OCI-LY7 (cell line): ENCODE measurements around the gene RBL1.

Experiments
- CTCF ChIP-seq: fragments of 200-600 bp; sonication (generic); conservative IDR thresholded peaks from 2 replicates; pipeline ENCODE4 v1.5.1; 2014; ENCODE audit warnings: mild to moderate bottlenecking, antibody characterized with exemption, low read length, moderate library complexity, mixed read lengths
- EZH2phosphoT487 ChIP-seq: fragments of 200-600 bp; sonication (generic); IDR thresholded peaks from 2 replicates; pipeline ENCODE4 v1.6.1; 2018; ENCODE audit warnings: low read depth, borderline replicate concordance, mild to moderate bottlenecking, mixed run types, antibody characterized with exemption, low read length, moderate library complexity, mixed read lengths

DNA sequence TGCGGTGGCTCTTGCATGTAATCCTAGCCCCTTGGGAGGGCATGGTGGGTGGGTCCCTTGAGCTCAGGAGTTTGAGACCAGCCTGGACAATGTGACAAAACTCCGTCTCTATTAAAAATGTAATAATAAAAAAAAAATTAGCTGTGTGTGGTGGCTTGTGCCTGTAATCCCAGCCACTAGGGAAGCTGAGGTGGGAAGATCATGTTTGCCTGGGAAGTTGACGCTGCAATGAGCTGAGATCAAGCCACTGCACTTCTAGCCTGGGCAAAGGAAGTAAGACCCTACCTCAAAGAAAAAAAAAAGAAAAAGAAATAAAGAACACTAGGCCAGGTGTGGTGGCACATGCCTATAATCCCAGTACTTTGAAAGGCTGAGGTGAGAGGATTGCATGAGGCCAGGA lies 139.8 kb downstream of the RBL1 start:
- TF ChIP-seq CTCF, result no peak
- TF ChIP-seq EZH2phosphoT487, result no peak
